Measurements from ENCODE around the gene FDXACB1.
"Not testable (repeated sequence)": the region's sequence is repeated elsewhere in the genome, so short reads cannot be mapped to it uniquely, and the experiment has no call there.

Gene FDXACB1

GRCh38 chr11:111909378-111909777, 30.4 kb upstream of the FDXACB1 start:
- DNase-seq (ENCODE audit: low spot score): no peak

DNA sequence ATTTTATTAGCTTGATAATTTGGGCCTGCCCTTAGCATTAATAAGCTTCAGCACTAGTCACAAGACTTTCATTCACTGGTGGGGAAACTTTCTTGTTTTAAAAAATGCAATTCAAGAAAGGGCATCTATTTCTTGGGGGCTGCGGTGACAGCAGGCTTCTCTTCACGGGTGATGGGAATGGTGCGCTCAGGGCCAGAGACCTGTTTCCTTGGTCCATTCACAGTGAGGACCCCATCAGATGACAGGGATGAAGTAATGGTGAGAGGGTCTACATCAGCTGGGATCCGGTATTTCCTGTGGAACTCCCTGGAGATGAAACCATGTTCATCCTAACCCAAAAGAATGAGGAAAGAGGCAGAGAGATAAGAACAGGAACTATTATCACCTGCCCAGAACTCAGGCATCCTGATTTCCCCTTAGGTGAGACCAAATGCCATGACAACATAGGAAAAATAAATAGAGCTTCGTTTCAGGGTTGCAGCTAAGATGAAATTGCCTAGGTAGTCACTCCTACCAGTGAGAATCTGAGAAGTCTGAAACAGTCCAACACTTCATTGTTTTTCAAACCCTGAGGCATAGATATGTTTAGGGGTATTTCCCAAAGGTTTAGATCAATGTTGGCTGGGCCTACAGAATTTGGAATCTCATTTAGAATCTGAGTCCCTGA, 29.8 kb upstream of the FDXACB1 start:
- no peak for DNase-seq (ENCODE audit: low spot score)

- DNase-seq (ENCODE audit: low spot score): no peak
These were observed 27.7 kb upstream of the FDXACB1 start for GRCh38 chr11:111906680-111907079.

DNA sequence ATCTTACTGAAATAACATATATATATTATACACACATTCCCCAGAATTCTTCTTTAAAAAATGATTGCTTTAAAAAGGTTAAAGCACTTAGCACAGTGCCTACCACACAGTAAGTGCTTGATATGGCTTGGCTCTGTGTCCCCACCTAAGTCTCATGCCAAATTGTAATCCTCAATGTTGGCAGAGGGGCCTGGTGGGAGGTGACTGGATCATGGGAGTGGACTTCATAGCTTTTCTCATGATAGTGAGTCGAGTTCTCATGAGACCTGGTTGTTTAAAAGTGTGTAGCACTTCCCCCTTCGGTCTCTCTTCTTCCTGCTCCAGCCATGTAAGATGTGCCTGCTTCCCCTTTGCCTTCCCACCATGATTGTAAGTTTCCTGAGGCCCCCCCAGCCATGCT, 26.4 kb upstream of the FDXACB1 start:
- DNase-seq (ENCODE audit: low spot score): no peak

- no peak for DNase-seq (ENCODE audit: low spot score)
These were observed 7.9 kb upstream of the FDXACB1 start for GRCh38 chr11:111886844-111887243.

- no peak for DNase-seq (ENCODE audit: low spot score)
These were observed 7.1 kb upstream of the FDXACB1 start for GRCh38 chr11:111886032-111886431.

GRCh38 chr11:111885053-111885452, 6.1 kb upstream of the FDXACB1 start:
- not testable (repeated sequence) for DNase-seq (ENCODE audit: low spot score)

DNA sequence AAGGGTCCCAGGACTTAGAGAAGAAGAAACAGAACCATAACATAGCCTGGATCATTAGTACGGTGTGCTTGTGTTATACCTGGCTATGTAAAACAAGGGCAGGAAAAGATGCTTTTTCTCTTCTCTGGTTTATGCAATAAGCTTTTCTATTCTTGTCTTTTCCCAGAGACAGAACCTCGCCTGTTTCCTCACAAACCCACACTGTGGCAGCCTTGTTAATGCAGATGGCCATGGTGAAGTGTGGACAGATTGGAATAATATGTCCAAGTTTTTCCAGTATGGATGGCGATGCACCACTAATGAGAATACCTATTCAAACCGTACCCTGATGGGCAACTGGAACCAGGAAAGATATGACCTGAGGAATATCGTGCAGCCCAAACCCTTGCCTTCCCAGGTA, 3.2 kb upstream of the FDXACB1 start:
- no peak for DNase-seq (ENCODE audit: low spot score)

GRCh38 chr11:111879637-111879960, 634 bp upstream of the FDXACB1 start:
- DNase-seq (ENCODE audit: low spot score): no peak

GRCh38 chr11:111878385-111878848, 548 bp downstream of the FDXACB1 start:
- DNase-seq (ENCODE audit: low spot score): no peak

DNA sequence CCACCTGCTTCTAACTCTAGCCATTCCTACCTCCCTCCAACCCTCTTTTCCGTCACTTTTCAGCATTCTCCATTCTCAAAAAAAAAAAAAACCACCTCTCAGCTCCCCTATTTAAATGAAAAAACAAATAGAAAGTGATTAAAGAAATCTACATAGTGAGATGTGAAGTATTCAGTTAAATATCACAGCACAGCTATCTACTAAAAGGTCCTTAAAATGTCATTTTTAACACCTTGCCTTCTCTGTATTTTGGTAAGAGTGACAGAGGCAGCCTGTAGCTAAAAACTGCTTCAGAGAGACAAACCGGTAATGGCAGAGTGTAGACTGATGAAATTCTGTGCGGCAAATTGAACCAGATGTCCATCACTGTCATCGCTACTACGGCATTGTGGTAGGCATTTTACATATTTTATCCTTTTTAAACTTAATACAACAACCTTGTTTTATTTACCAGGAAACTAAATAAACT, 7.2 kb downstream of the FDXACB1 start:
- DNase-seq (ENCODE audit: low spot score): no peak

GRCh38 chr11:111870886-111871692, 7.9 kb downstream of the FDXACB1 start, which contains the start of gene ALG9:
Gene ALG9 (minus strand): TSS chr11:111871581. CDS start chr11:111871482, 99 bp downstream.
- peak; percentile 80 for DNase-seq (ENCODE audit: low spot score)

DNA sequence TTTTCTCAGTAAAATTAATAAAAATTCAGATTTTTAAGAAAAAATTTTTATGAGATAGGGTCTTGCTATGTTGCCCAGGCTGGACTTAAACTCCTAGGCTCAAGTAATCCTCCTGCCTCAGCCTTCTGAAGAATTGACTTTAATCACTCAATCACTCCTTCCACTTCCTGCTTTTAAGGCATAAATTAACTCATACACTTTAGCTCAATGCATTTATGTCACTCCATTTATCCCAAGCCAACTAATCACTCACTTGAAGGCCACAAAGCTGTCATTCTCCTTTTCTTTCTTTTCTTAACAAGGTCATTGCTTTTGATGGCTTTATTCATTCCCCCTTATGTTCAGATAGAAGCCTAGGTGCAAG, 8.5 kb downstream of the FDXACB1 start:
- no peak for DNase-seq (ENCODE audit: low spot score)

GRCh38 chr11:111870113-111870512, 8.9 kb downstream of the FDXACB1 start:
- DNase-seq (ENCODE audit: low spot score): no peak

- DNase-seq (ENCODE audit: low spot score): no peak
These were observed 18.7 kb downstream of the FDXACB1 start for GRCh38 chr11:111860257-111860656.

DNA sequence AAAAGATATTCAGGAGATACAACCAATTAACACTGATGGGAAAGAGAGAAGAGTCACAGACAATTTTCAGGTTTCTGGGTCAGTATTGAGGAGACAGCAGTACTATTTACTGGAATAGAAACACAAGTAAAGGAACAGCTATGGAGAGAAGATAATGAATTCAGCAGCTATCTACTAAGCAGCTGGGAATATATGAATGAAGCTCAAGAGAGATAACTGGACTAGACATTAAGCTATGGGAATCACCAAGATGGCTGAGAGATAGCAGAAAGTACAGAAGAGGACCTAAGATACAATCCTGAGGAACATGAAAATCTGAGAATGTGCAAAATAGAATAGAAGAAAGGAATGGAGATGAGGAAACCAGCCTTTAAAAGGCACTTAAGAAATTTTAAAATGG, 23.5 kb downstream of the FDXACB1 start:
- DNase-seq (ENCODE audit: low spot score): no peak

- DNase-seq (ENCODE audit: low spot score): no peak
These were observed 26.9 kb downstream of the FDXACB1 start for GRCh38 chr11:111852103-111852502.

DNA sequence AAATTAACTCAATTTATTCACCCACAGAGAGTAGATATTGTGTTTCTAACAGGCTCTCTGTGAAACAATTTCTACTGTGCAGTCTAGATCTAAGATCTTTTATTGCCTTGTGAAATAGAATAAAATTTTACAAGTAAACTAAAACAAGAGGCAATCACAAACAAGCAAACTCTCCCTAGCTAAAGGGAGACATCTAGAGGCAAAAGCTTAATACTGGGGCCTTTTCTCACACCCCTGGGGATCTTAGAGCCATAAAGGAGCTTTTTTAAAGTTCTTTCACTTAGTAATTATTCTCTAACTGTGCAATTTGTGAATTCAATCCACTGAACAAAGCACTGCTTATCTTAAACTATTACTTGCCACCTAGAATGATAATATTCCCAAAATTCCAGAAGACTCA, 27.3 kb downstream of the FDXACB1 start:
- no peak for DNase-seq (ENCODE audit: low spot score)

GRCh38 chr11:111851067-111851466, 27.9 kb downstream of the FDXACB1 start:
- no peak for DNase-seq (ENCODE audit: low spot score)

DNA sequence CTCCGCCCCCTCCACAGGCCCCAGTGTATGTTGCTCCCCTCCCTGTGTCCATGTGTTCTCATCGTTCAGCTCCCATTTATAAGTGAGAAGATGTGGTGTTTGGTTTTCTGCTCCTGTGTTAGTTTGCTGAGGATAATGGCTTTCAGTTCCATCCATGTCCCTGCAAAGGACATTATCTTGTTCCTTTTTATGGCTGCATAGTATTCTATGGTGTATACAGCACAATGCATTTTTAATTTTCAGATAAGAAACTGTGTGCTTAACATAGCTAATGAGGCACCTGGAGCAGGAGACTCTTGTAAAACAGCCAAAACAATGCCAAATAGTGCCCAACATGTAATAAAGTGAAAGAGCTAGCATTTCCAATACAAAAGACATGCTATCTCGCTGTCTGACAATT, 29.3 kb downstream of the FDXACB1 start:
- DNase-seq (ENCODE audit: low spot score): no peak

DNA sequence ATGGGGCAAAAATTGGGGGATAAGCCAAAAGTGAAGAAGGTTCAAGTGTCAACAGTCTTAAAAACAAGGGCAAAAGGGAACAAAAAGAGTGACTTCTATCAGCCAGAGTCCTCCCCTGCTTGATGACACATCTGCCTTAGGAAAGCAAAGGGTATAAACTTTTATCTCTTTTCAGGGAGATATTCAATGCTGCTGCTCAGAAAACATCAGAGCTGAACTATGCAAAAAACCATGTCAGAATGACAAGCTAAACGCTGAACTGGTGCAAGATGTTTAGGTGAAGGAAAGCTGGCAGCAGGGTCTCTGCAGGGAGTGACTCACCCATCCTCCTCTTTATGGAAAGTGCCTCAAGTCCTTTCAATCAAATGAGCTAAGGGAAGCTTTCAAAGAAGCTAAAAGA, 32.3 kb downstream of the FDXACB1 start:
- no peak for DNase-seq (ENCODE audit: low spot score)

GRCh38 chr11:111846063-111846462, 32.9 kb downstream of the FDXACB1 start:
- no peak for DNase-seq (ENCODE audit: low spot score)

DNA sequence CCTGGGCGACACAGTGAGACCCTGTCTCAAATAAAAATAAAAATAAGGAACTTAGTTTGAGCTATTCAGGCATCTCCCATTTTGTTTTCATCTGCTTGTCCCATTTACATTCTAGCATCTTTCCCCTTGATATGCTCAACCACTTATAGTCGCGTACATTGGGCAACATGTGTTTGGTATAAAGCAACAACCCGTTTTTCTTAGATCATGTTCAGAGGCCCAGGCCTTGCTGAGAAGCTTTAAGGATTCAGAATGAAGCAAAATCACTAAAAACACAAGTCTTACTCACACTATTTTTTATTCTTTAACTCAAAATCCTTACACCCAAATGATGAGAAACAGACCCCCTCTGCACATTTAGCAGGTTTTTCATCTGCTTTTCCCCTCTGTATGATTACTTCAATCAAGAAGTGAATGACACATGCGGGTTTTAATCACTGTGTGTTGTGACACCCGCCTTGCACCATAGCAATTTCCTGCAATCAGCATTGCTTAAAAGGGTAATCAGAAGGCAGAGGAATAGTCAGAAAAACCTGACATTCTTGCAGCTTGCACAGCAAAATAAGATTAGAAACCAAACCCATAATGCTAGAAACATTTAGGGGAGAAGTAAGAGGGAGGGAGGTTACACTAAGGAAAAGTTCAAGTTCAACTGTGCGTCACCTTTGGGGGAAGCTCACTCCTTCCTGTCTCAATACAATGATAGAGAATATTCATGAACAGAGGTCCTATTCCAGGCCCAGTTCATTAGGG, 33.5 kb downstream of the FDXACB1 start:
- DNase-seq (ENCODE audit: low spot score): no peak
